ENCODE measurements around the gene HEATR3. TPM values are rescaled to one million over a fixed set of nuclear protein-coding genes. Genes with fewer than 3 reads are reported as not detected.

HEATR3 gene
- total and polyA plus RNA-seq, 2 experiments from 2014 or later: 5.7 to 25.1 TPM

DNA sequence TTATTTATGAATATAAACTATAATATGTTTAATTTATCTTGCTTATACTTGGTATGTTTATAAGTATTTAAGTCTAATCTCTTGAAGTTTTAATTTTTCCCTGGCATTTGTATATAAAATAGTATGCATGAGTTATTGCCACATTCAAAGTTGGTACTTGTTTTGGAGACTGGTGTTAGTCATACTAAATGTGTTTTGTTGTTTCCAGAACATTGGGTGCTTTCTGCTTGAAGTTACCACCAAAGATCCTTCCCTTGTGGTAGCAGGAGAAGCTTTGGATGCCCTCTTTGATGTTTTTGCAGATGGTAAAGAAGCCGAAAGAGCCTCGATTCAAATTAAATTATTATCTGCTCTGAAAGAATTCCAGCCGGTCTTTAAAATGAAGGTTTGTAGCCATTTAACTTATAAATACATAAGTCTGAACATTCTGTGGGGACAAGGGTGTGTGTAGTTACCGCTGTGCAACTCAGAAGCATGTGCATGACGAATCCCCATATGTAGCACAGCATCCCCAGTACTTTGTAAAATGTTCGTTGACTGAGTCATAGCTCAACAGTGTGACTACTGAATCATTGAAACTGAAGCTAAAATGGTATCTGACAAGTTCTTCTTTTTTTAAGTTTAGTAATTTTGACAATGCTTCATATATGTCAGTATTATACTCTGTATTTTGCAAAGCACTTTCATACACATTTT, 36.4 kb downstream of the HEATR3 start:
- Histone ChIP-seq H3K4me1 (ENCODE audit: insufficient read depth) (peaks cover 22% of the 10 kb centered on the region), H3K27ac (peak overlapping the region; percentile 91), H3K27me3 (replicated peaks; ENCODE audit: insufficient read depth) (no peaks in the 10 kb centered on the region), H3K36me3 (ENCODE audit: low read depth) (peaks cover 55% of the 10 kb centered on the region), H3K9me2 (ENCODE audit: insufficient read depth) (no peaks in the 10 kb centered on the region), H3K4me3 (no peak overlapping the region), H3F3A (ENCODE audit: insufficient read depth) (peaks cover 15% of the 10 kb centered on the region), H3K9ac (peak overlapping the region; percentile 57), H3K9me3 (ENCODE audit: low read depth) (no peaks in the 10 kb centered on the region), H3K79me2 (ENCODE audit: insufficient read depth) (no peaks in the 10 kb centered on the region), H4K20me1 (ENCODE audit: insufficient read depth) (no peaks in the 10 kb centered on the region), H2AFZ (no peak overlapping the region), H3K4me2 (ENCODE audit: unreplicated experiment) (no peak overlapping the region)
- TF ChIP-seq EZH2phosphoT487 (IDR thresholded peaks at IDR 0.05; ENCODE audit: insufficient read depth, low read depth) (no peak), EZH2 (IDR thresholded peaks at IDR 0.05; ENCODE audit: insufficient read depth, poor library complexity, severe bottlenecking) (no peak)
- in situ Hi-C loops (cut with MboI): no loop called here
- WGBS, 2 experiments (ENCODE audit: low coverage in 1 of 2, low lambda C conversion rate in 2 of 2, missing lambda C conversion rate in 2 of 2): 60% methylated on average over 6 of the region's 6 CpGs
- DNase-seq: peak; percentile 88

GRCh38 chr16:50103764-50104163, 38.0 kb downstream of the HEATR3 start:
- H3K4me3 ChIP-seq: no peak overlapping the region
- no peak overlapping the region for H3K4me2 ChIP-seq (ENCODE audit: unreplicated experiment)
- no peaks in the 10 kb centered on the region for H3K9me3 ChIP-seq (ENCODE audit: low read depth)
- no peaks in the 10 kb centered on the region for H3K9me2 ChIP-seq (ENCODE audit: insufficient read depth)
- H4K20me1 ChIP-seq (ENCODE audit: insufficient read depth): no peaks in the 10 kb centered on the region
- H3K27ac ChIP-seq: no peak overlapping the region
- no peaks in the 10 kb centered on the region for H3K79me2 ChIP-seq (ENCODE audit: insufficient read depth)
- DNase-seq: peak; percentile 53
- H2AFZ ChIP-seq: no peak overlapping the region
- peaks cover 11% of the 10 kb centered on the region for H3F3A ChIP-seq (ENCODE audit: insufficient read depth)
- no peak for TF ChIP-seq EZH2 (IDR thresholded peaks at IDR 0.05; ENCODE audit: insufficient read depth, poor library complexity, severe bottlenecking)
- TF ChIP-seq EZH2phosphoT487 (IDR thresholded peaks at IDR 0.05; ENCODE audit: insufficient read depth, low read depth): no peak
- H3K36me3 ChIP-seq (ENCODE audit: low read depth): peaks cover 58% of the 10 kb centered on the region
- no peak overlapping the region for H3K9ac ChIP-seq
- 85 to 86% methylated on average over 5 of the region's 5 CpGs for WGBS, 2 experiments (ENCODE audit: low coverage in 1 of 2, low lambda C conversion rate in 2 of 2, missing lambda C conversion rate in 2 of 2)
- in situ Hi-C loops (cut with MboI): no loop called here
- H3K4me1 ChIP-seq (ENCODE audit: insufficient read depth): peaks cover 15% of the 10 kb centered on the region
- H3K27me3 ChIP-seq (replicated peaks; ENCODE audit: insufficient read depth): no peaks in the 10 kb centered on the region

- Histone ChIP-seq H3K79me2 (ENCODE audit: insufficient read depth) (no peaks in the 10 kb centered on the region), H3K4me2 (ENCODE audit: unreplicated experiment) (no peak overlapping the region), H3K27me3 (replicated peaks; ENCODE audit: insufficient read depth) (no peaks in the 10 kb centered on the region), H2AFZ (peak overlapping the region; percentile 26; the same call in 1 of the 2 replicates), H3F3A (ENCODE audit: insufficient read depth) (no peaks in the 10 kb centered on the region), H3K9me2 (ENCODE audit: insufficient read depth) (no peaks in the 10 kb centered on the region), H3K9ac (no peak overlapping the region), H3K4me1 (ENCODE audit: insufficient read depth) (peaks cover 6% of the 10 kb centered on the region; the same call in 1 of the 2 replicates), H4K20me1 (ENCODE audit: insufficient read depth) (no peaks in the 10 kb centered on the region), H3K9me3 (ENCODE audit: low read depth) (no peaks in the 10 kb centered on the region), H3K4me3 (no peak overlapping the region), H3K27ac (no peak overlapping the region), H3K36me3 (ENCODE audit: low read depth) (no peaks in the 10 kb centered on the region)
- 54 to 61% methylated on average over 8 of the region's 8 CpGs for WGBS, 2 experiments (ENCODE audit: low coverage in 1 of 2, low lambda C conversion rate in 2 of 2, missing lambda C conversion rate in 2 of 2)
- peak; percentile 48 for DNase-seq
- in situ Hi-C loops (cut with MboI): no loop called here
- no peak for TF ChIP-seq EZH2 (IDR thresholded peaks at IDR 0.05; ENCODE audit: insufficient read depth, poor library complexity, severe bottlenecking)
- TF ChIP-seq EZH2phosphoT487 (IDR thresholded peaks at IDR 0.05; ENCODE audit: insufficient read depth, low read depth): no peak
These were observed 48.8 kb downstream of the HEATR3 start for GRCh38 chr16:50114357-50115129.

DNA sequence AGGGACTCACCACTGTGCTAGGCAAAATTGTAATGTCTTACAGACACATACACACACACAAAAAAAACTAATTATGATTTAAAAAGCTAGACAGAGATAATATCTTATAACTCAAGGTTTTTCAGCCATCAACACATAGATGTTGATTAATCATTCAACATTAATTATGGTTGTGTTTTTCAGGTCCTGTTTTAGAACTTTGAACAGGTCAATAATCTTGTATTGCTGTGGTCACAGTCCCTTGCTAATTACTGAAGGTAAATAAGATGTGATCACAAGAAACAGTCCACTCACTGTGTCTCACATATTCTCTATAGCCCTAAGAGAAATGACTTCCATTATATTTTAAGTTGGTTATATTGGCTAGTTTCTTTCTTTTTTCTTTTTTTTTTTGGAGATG, 54.9 kb downstream of the HEATR3 start:
- Histone ChIP-seq H3K4me3 (no peak overlapping the region), H3K36me3 (ENCODE audit: low read depth) (no peaks in the 10 kb centered on the region), H3K9me2 (ENCODE audit: insufficient read depth) (no peaks in the 10 kb centered on the region), H3K79me2 (ENCODE audit: insufficient read depth) (no peaks in the 10 kb centered on the region), H3K27me3 (replicated peaks; ENCODE audit: insufficient read depth) (no peaks in the 10 kb centered on the region), H3K4me2 (ENCODE audit: unreplicated experiment) (no peak overlapping the region), H2AFZ (no peak overlapping the region), H3F3A (ENCODE audit: insufficient read depth) (no peaks in the 10 kb centered on the region), H3K9ac (no peak overlapping the region), H3K27ac (no peak overlapping the region), H4K20me1 (ENCODE audit: insufficient read depth) (no peaks in the 10 kb centered on the region), H3K9me3 (ENCODE audit: low read depth) (no peaks in the 10 kb centered on the region), H3K4me1 (ENCODE audit: insufficient read depth) (no peaks in the 10 kb centered on the region)
- DNase-seq: no peak
- TF ChIP-seq EZH2 (IDR thresholded peaks at IDR 0.05; ENCODE audit: insufficient read depth, poor library complexity, severe bottlenecking) (no peak), EZH2phosphoT487 (IDR thresholded peaks at IDR 0.05; ENCODE audit: insufficient read depth, low read depth) (no peak)
- in situ Hi-C loops (cut with MboI): no loop called here
